ENCODE data around the gene C2orf69. TPM values are rescaled to one million over a fixed set of nuclear protein-coding genes. Genes with fewer than 3 reads are reported as not detected.
A peak's percentile ranks its signal among the peaks of the same experiment; 100 is the strongest.

The C2orf69 gene, protein sequence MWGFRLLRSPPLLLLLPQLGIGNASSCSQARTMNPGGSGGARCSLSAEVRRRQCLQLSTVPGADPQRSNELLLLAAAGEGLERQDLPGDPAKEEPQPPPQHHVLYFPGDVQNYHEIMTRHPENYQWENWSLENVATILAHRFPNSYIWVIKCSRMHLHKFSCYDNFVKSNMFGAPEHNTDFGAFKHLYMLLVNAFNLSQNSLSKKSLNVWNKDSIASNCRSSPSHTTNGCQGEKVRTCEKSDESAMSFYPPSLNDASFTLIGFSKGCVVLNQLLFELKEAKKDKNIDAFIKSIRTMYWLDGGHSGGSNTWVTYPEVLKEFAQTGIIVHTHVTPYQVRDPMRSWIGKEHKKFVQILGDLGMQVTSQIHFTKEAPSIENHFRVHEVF
- 21.0 and 22.7 TPM in 2 replicates for total RNA-seq (2012; rRNA removed)

GRCh38 chr2:199911052-199911876, at the start of gene C2orf69:
Gene C2orf69, plus strand, starts transcription at chr2:199911293. Its CDS starts 146 bp downstream, at chr2:199911439.
- Histone ChIP-seq H3K27me3 (ENCODE audit: control insufficient read depth, insufficient read depth, low read length) (no peaks in the 10 kb centered on the region), H3K4me3 (ENCODE audit: low read length) (peak within 1 kb of the TSS; percentile 96), H3K4me2 (ENCODE audit: low read length) (peak within 1 kb of the TSS; percentile 94), H3K36me3 (ENCODE audit: insufficient read depth, low read length) (no peaks in the 10 kb centered on the region), H3K9ac (ENCODE audit: low read depth, low read length) (peak within 1 kb of the TSS; percentile 98), H3K9me3 (replicated peaks; ENCODE audit: low read length) (no peaks in the 10 kb centered on the region), H3K4me1 (ENCODE audit: control insufficient read depth, insufficient read depth, low read length) (peaks cover 16% of the 10 kb centered on the region)

- no peaks in the 10 kb centered on the region for H3K4me1 ChIP-seq (ENCODE audit: control insufficient read depth, insufficient read depth, low read length)
- H3K9me3 ChIP-seq (replicated peaks; ENCODE audit: low read length): no peaks in the 10 kb centered on the region
- no peaks in the 10 kb centered on the region for H3K27me3 ChIP-seq (ENCODE audit: control insufficient read depth, insufficient read depth, low read length)
- no peaks in the 10 kb centered on the region for H3K36me3 ChIP-seq (ENCODE audit: insufficient read depth, low read length)
- no peak overlapping the region for H3K4me2 ChIP-seq (ENCODE audit: low read length)
- H3K4me3 ChIP-seq (ENCODE audit: low read length): no peak overlapping the region
- H3K9ac ChIP-seq (ENCODE audit: low read depth, low read length): no peak overlapping the region
Observed at GRCh38 chr2:199862788-199863187, 48.3 kb upstream of the C2orf69 start.

DNA sequence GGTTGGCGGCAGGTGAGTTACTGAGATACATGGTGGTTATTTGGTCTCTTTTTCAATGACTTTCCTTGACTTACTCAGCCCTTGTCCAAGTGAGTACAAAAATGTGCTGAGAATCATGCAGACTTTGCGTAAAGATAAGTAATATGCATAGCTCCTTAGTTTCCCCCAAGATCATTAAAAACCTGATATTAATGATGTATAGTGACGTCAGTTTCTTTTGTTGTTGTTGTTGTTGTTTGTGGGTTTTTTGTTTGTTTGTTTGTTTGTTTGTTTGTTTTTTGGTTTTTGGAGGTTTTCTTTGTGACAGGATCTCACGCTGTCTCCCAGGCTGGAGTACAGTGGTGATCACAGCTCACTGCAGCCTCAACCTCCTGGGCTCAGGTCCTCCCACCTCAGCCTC, 45.2 kb upstream of the C2orf69 start:
- H3K9me3 ChIP-seq (replicated peaks; ENCODE audit: low read length): no peaks in the 10 kb centered on the region
- no peak overlapping the region for H3K4me2 ChIP-seq (ENCODE audit: low read length)
- H3K36me3 ChIP-seq (ENCODE audit: insufficient read depth, low read length): no peaks in the 10 kb centered on the region
- no peak overlapping the region for H3K4me3 ChIP-seq (ENCODE audit: low read length)
- no peak overlapping the region for H3K9ac ChIP-seq (ENCODE audit: low read depth, low read length)
- no peaks in the 10 kb centered on the region for H3K27me3 ChIP-seq (ENCODE audit: control insufficient read depth, insufficient read depth, low read length)
- H3K4me1 ChIP-seq (ENCODE audit: control insufficient read depth, insufficient read depth, low read length): no peaks in the 10 kb centered on the region

DNA sequence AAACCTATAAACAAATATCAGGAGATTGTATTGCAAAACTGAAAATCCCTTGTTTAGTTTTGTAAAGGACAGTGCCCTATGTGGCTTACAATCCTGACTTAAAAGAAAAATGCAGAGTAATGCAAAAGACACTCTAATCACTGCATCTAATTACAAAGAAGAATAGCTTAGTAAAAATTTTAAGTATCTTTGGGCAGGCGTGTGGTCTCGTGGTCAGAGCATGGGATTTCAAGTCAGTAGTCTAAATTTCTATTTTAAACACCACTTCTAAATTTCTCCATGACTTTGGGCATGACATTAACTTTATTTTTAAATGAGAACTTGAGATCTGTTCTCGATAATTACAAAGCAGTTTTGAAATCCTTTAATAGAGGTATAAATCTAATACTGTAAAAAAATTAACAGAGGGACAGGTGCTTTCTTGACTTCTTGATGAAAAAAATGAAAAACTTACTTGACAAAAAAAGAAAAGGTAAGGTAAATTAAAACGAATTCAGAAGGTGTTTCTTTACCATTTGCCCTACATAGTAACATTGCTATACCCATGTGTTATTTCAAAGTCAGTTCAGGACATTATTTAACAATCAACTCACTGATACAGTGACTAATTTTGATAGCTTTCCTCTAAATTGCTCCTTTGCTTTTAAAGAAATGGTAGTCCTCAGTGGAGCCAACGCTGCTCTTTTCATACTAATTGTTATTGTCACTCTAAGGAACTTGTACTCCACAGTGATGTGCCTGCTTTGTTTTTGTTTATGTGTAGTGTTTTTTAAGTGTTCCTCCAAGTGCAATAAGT, 42.5 kb upstream of the C2orf69 start:
- H3K9ac ChIP-seq (ENCODE audit: low read depth, low read length): no peak overlapping the region
- no peak overlapping the region for H3K4me2 ChIP-seq (ENCODE audit: low read length)
- H3K36me3 ChIP-seq (ENCODE audit: insufficient read depth, low read length): no peaks in the 10 kb centered on the region
- H3K27me3 ChIP-seq (ENCODE audit: control insufficient read depth, insufficient read depth, low read length): no peaks in the 10 kb centered on the region
- H3K4me1 ChIP-seq (ENCODE audit: control insufficient read depth, insufficient read depth, low read length): no peaks in the 10 kb centered on the region
- H3K4me3 ChIP-seq (ENCODE audit: low read length): no peak overlapping the region
- H3K9me3 ChIP-seq (replicated peaks; ENCODE audit: low read length): no peaks in the 10 kb centered on the region

- H3K9ac ChIP-seq (ENCODE audit: low read depth, low read length): no peak overlapping the region
- no peaks in the 10 kb centered on the region for H3K36me3 ChIP-seq (ENCODE audit: insufficient read depth, low read length)
- H3K9me3 ChIP-seq (replicated peaks; ENCODE audit: low read length): no peaks in the 10 kb centered on the region
- H3K27me3 ChIP-seq (ENCODE audit: control insufficient read depth, insufficient read depth, low read length): no peaks in the 10 kb centered on the region
- H3K4me1 ChIP-seq (ENCODE audit: control insufficient read depth, insufficient read depth, low read length): no peaks in the 10 kb centered on the region
- no peak overlapping the region for H3K4me3 ChIP-seq (ENCODE audit: low read length)
- H3K4me2 ChIP-seq (ENCODE audit: low read length): no peak overlapping the region
Observed at GRCh38 chr2:199869227-199869541, 41.9 kb upstream of the C2orf69 start.

DNA sequence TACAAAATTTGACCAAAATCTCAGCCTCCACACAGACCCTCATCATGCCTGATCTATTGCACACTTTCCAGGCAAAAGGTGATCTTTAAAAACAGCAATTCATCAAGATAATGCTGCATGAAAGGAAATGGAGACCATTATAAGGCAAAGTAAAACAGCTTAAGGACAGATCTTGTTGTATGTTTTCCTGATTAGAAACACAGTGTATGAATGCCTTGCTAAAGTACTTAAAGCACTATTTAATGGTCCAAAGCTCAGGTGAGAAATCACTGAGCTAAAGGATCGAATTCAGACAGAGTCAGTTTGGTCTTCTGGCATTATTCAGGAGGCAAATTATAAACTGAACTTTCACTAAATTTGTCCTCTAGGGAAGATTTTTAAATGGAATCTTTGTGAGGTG, 41.4 kb upstream of the C2orf69 start:
- Histone ChIP-seq H3K4me2 (ENCODE audit: low read length) (no peak overlapping the region), H3K9ac (ENCODE audit: low read depth, low read length) (no peak overlapping the region), H3K27me3 (ENCODE audit: control insufficient read depth, insufficient read depth, low read length) (no peaks in the 10 kb centered on the region), H3K36me3 (ENCODE audit: insufficient read depth, low read length) (no peaks in the 10 kb centered on the region), H3K9me3 (replicated peaks; ENCODE audit: low read length) (no peaks in the 10 kb centered on the region), H3K4me3 (ENCODE audit: low read length) (no peak overlapping the region), H3K4me1 (ENCODE audit: control insufficient read depth, insufficient read depth, low read length) (no peaks in the 10 kb centered on the region)

DNA sequence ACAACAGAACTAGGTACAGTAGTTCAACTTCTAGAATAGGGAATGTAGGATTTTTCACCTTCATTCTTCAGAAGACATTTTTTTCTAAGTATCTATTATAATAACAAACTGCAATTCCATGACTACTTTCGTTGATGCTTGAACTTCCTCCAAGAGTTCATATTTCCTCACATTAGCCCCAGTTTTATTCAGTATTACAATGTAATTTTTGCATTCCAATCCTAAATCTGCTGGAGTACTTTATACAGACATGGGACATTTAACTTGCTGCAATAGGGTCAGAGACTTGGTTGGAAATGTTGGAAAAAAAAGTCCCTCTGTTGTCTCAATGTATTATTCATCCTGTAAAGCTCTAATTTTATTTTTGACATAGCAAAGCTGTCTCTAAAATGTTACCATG, 40.5 kb upstream of the C2orf69 start:
- no peaks in the 10 kb centered on the region for H3K4me1 ChIP-seq (ENCODE audit: control insufficient read depth, insufficient read depth, low read length)
- no peaks in the 10 kb centered on the region for H3K36me3 ChIP-seq (ENCODE audit: insufficient read depth, low read length)
- no peak overlapping the region for H3K4me3 ChIP-seq (ENCODE audit: low read length)
- H3K27me3 ChIP-seq (ENCODE audit: control insufficient read depth, insufficient read depth, low read length): no peaks in the 10 kb centered on the region
- no peak overlapping the region for H3K4me2 ChIP-seq (ENCODE audit: low read length)
- H3K9me3 ChIP-seq (replicated peaks; ENCODE audit: low read length): no peaks in the 10 kb centered on the region
- no peak overlapping the region for H3K9ac ChIP-seq (ENCODE audit: low read depth, low read length)

GRCh38 chr2:199874209-199874608, 36.9 kb upstream of the C2orf69 start:
- H3K4me3 ChIP-seq (ENCODE audit: low read length): no peak overlapping the region
- no peaks in the 10 kb centered on the region for H3K4me1 ChIP-seq (ENCODE audit: control insufficient read depth, insufficient read depth, low read length)
- H3K9ac ChIP-seq (ENCODE audit: low read depth, low read length): no peak overlapping the region
- H3K27me3 ChIP-seq (ENCODE audit: control insufficient read depth, insufficient read depth, low read length): no peaks in the 10 kb centered on the region
- no peak overlapping the region for H3K4me2 ChIP-seq (ENCODE audit: low read length)
- H3K36me3 ChIP-seq (ENCODE audit: insufficient read depth, low read length): no peaks in the 10 kb centered on the region
- no peaks in the 10 kb centered on the region for H3K9me3 ChIP-seq (replicated peaks; ENCODE audit: low read length)

GRCh38 chr2:199875400-199875799, 35.7 kb upstream of the C2orf69 start:
- Histone ChIP-seq H3K9ac (ENCODE audit: low read depth, low read length) (no peak overlapping the region), H3K27me3 (ENCODE audit: control insufficient read depth, insufficient read depth, low read length) (no peaks in the 10 kb centered on the region), H3K36me3 (ENCODE audit: insufficient read depth, low read length) (no peaks in the 10 kb centered on the region), H3K4me3 (ENCODE audit: low read length) (no peak overlapping the region), H3K4me1 (ENCODE audit: control insufficient read depth, insufficient read depth, low read length) (no peaks in the 10 kb centered on the region), H3K4me2 (ENCODE audit: low read length) (no peak overlapping the region), H3K9me3 (replicated peaks; ENCODE audit: low read length) (no peaks in the 10 kb centered on the region)

DNA sequence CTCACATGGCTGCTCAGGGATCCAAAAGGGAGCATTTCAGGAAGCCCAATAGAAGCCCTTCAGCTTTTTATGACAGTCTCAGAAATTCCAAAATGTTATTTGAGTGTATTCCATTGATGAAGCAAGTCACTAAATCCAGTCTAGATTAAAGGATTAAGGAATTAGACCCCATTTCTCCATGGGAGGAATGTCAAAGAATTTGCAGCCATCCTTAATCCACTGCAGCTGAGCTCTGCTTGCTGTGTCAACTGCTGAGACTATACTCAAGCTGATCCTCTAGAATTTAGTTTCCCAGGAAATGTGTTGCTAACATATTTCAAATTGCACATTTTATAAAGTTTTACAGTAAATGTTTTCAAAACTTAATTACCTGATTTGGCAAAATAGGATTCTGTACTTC, 28.4 kb upstream of the C2orf69 start:
- Histone ChIP-seq H3K9me3 (replicated peaks; ENCODE audit: low read length) (no peaks in the 10 kb centered on the region), H3K4me2 (ENCODE audit: low read length) (no peak overlapping the region), H3K4me3 (ENCODE audit: low read length) (no peak overlapping the region), H3K9ac (ENCODE audit: low read depth, low read length) (no peak overlapping the region), H3K27me3 (ENCODE audit: control insufficient read depth, insufficient read depth, low read length) (no peaks in the 10 kb centered on the region), H3K36me3 (ENCODE audit: insufficient read depth, low read length) (no peaks in the 10 kb centered on the region), H3K4me1 (ENCODE audit: control insufficient read depth, insufficient read depth, low read length) (no peaks in the 10 kb centered on the region)

- Histone ChIP-seq H3K36me3 (ENCODE audit: insufficient read depth, low read length) (no peaks in the 10 kb centered on the region), H3K27me3 (ENCODE audit: control insufficient read depth, insufficient read depth, low read length) (no peaks in the 10 kb centered on the region)
Observed at GRCh38 chr2:199883474-199884212, 27.4 kb upstream of the C2orf69 start.

More at GRCh38 chr2:199883474-199884212, 27.4 kb upstream of the C2orf69 start:
- H3K9me3 ChIP-seq (replicated peaks; ENCODE audit: low read length): no peaks in the 10 kb centered on the region
- no peak overlapping the region for H3K4me3 ChIP-seq (ENCODE audit: low read length)
- H3K4me2 ChIP-seq (ENCODE audit: low read length): no peak overlapping the region
- H3K4me1 ChIP-seq (ENCODE audit: control insufficient read depth, insufficient read depth, low read length): no peaks in the 10 kb centered on the region
- no peak overlapping the region for H3K9ac ChIP-seq (ENCODE audit: low read depth, low read length)
